TTC549 (cell line): Measurements from ENCODE around the gene CSMD2.
"Not testable (repeated sequence)": the region's sequence is repeated elsewhere in the genome, so short reads cannot be mapped to it uniquely, and the experiment has no call there.

Experiments
- FAIRE-seq: peaks from 2 replicates; lab custom pipeline; 2012; peaks lifted over from hg19 to GRCh38; lab: Jason Lieb, UNC

The CSMD2 gene

DNA sequence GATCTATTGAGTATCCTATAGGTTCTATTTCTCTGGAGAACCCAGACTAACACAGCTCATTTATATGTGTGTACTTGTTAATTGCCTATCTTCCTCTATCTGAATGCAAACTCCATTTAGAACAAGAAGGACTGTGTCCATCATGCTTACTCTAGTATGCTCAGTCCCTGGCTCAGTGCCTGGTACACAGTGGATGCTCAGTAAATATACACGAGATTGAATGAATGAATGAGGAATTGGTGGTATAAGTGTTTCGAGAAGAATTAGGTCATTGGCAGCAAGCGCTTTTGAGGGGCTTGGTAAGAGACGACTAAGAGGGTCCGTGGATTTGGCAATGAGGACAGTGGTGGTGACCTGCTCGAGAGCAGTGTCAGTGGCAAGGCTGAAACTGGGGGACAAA is 112.5 kb downstream of the CSMD2 start:
- no peak for FAIRE-seq

GRCh38 chr1:34050709-34051485 is 114.1 kb downstream of the CSMD2 start:
- FAIRE-seq: no peak

- FAIRE-seq: no peak
These were observed 115.0 kb downstream of the CSMD2 start for GRCh38 chr1:34049994-34050393.

GRCh38 chr1:34049477-34049876 is 115.6 kb downstream of the CSMD2 start:
- no peak for FAIRE-seq

- FAIRE-seq: no peak
These were observed 127.2 kb downstream of the CSMD2 start for GRCh38 chr1:34037856-34038255.

DNA sequence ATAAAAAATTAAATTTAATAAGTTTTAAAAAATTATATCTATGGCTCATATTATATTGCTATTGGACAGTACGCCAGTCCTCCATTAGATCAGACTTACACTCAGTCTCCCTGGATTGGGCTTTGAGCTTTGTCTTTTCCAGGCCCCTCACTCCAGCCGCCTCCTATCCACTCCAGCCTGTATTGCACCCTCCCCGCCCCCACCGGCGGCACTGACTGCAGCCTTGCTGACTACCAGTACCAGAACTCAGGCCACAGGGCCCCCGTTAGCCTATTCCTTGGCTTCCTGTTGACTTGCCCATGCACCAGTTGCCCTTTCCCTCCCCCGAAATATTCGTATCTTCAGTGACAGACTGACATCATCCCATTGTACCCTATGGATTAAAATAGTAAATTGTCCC is 127.9 kb downstream of the CSMD2 start:
- FAIRE-seq: no peak

GRCh38 chr1:34034036-34034435 is 131.0 kb downstream of the CSMD2 start:
- no peak for FAIRE-seq

GRCh38 chr1:34029954-34030353 is 135.1 kb downstream of the CSMD2 start:
- no peak for FAIRE-seq

DNA sequence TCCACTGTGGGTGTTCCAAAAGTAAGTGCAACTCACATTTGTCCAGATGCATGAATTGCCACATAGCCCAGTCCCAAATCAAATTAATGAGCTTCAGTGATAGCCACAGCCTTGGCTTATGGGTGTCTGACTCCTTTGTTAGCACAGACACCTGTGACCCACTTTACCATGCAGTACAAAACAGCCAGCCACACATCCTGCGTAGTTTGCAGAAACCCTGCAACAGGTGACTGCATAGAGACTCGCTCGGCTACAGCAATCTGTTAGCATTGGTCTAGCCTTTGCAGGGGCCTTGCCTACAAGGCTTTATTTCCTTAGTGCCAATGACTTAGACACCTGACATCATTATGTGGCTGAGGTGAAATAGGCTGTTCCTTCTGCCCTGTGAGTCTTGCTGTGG is 135.5 kb downstream of the CSMD2 start:
- no peak for FAIRE-seq

- no peak for FAIRE-seq
These were observed 136.5 kb downstream of the CSMD2 start for GRCh38 chr1:34028381-34029055.

DNA sequence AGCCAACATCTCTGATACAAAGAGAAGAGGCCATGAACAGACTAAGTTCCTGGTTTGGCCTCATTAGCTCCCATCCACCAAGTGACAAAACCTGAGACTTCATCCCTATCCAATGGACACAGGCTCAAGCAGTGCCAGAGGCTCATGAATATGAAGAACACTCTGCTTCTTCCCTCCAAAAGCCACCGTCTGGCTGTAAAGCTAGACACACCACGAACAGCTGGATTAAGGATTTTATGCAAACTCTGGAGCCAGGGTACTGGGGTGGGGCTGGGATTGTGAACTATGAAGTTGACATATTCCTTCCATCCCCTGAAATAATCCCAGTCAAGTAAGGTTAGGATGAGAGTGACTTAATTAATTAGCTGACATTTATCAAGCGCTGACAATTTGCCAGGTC is 139.4 kb downstream of the CSMD2 start:
- no peak for FAIRE-seq

DNA sequence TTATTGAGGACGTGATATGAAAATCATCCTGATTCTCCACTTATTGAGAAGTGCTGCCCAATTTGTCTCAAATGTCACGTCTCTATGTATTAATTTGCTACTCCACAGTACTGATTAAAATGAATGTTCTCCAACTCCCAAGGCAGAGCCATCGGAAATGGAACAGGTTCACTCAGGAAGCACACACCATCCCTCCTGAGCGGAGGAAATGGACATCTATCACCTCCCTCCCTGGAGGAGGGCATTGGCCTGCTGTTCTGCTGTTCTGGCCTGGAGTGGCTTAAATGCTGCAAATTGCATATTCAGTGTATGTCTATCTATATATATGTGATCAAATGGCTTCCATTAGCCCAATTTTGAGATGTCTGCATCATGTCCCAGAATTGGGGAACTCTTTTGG is 140.5 kb downstream of the CSMD2 start:
- FAIRE-seq: no peak

DNA sequence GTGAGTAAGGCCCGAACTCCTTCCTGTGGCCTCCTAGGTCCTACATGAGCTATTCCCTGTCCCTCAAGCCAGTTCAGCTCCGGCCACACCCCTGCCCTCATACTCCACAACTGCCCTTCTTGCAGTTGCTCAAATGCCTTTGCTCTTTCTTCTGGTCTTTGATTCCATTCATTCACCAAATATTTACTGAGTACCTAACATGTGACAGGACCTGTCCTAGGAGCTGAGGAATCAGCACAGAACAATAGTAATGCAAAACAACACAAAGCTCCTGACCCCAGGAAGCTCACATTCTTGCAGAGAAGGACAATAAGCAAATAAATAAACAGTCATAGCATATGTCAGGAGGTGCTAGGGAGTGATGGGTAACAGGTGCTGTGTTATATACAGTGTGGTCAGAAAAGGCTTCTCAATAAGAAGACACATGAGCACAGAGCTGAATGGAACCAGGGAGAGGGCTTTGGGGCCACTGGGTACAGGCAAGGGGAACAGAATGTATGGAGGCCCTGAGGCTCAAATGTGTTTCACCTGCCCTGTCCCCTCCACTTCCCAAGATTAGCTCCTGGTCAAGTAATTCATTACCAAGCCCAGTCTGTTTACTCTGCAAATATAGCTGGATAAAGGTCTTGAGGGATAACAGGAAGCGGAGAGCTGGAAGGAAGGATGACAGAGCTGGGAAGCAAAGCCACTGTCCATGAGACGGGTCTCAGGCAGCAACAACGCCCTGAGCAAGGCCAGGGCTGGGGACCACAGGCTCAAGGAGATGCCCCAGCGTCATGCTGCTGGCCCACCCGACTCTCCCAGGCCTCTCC is 145.1 kb downstream of the CSMD2 start:
- no peak for FAIRE-seq

DNA sequence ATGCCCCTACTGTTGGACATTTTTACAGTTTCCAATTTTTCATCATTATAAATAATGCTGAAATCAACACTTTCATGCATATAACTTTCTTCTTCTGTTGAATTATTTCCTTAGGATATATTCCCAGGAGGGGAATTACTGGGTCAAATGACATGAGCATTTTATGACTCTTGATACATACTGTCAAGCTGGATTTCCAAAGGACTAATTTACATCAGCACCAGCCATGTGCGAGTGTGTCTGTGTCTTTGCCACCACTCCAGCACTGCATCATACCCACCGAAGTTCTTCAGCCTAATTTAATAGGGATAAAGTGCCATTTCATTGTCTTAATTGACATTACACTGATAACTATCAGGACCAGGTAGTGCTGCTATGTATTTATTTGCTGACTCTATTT is 146.7 kb downstream of the CSMD2 start:
- no peak for FAIRE-seq

GRCh38 chr1:34016281-34016680 is 148.7 kb downstream of the CSMD2 start:
- not testable (repeated sequence) for FAIRE-seq

DNA sequence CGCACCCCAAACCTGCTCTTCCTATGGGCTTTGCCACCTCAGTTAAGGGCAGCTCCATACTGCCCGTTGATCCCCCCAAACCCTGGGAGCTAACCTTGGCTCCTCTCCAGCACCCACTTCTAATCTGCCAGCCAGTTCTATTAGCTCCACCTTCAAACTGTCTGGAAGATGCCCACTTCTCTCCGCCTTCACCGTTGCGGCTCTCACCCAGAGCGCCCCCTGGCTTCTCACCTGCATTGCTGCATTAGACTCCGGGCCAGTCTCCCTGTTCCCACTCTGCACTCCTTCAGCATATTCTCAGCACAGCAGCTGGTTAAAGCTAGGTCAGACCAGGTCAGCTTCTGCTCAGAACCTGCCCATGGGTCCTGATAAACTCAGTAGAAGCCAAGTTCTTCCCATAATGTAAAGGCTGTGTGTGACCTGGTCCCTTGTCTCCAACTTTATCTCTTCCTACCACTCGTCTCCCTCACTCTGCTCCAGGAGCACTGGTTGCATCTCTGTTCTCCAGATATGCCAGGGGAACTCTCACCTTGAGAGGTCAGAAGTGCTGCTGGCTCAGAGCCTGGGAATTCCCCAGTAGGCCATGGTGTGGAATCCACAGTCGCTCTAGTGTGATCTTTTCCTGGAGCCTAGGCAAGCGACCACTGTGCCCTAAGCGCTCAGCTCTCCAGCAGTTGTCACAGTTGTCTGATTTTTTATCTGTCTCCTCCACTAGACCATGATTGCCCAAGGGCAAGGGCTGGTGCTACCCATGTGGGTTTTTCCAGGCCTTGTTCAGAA is 150.9 kb downstream of the CSMD2 start:
- FAIRE-seq: no peak

- FAIRE-seq: no peak
These were observed 151.9 kb downstream of the CSMD2 start for GRCh38 chr1:34013136-34013535.

- FAIRE-seq: no peak
These were observed 155.6 kb downstream of the CSMD2 start for GRCh38 chr1:34009340-34009985.

- FAIRE-seq: no peak
These were observed 157.3 kb downstream of the CSMD2 start for GRCh38 chr1:34007760-34008159.

- no peak for FAIRE-seq
These were observed 159.7 kb downstream of the CSMD2 start for GRCh38 chr1:34005309-34005708.

DNA sequence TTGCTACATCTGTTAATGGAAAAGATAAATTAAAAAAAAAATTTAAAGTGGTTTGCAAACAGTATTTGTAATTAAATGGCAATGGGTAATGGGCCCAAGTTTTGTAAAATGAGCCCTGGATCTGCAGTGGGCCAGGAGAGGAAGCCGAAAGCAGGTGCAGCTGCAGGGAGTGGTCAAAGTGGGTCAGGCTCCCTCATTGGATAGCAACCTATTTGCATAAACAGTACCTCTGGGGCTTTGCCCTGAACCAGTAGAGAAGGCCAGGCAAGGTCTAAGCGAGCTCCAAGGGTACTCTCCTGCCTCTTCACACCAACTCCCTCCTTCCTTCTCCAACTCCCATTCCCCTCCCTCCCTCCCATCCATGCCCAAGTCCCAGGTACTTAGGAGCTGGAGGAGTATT is 162.2 kb downstream of the CSMD2 start:
- no peak for FAIRE-seq
